GM19397 (cell line): ENCODE results near the gene CCL23.
"Not testable (repeated sequence)": the region's sequence is repeated elsewhere in the genome, so short reads cannot be mapped to it uniquely, and the experiment has no call there.

ENCODE experiments used
- ATAC-seq: cut with Tn5 transposase; IDR thresholded peaks from one replicate; pipeline ENCODE4 v1.9.1; 2021; ENCODE audit warnings: mild to moderate bottlenecking, moderate library complexity; ENCODE audit not compliant: unreplicated experiment

CCL23 gene

GRCh38 chr17:36004594-36005108, 13.1 kb downstream of the CCL23 start:
- ATAC-seq = no peak

DNA sequence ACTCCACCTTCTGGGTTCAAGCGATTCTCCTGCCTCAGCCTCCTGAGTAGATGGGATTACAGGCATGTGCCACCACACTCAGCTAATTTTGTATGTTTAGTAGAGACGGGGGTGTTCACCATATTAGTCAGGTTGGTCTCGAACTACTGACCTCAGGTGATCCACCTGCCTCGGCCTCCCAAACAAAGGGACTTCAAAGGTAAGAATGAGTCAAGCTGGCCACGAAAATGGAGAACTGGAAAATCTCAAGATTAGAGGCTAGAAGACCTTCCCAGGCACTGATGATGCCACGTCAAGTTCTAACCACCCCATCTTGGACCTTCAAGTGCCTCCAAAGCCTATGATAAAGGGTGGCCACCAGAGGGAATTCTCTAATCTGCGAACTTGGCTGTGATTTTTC, 15.1 kb downstream of the CCL23 start:
- ATAC-seq = no peak

DNA sequence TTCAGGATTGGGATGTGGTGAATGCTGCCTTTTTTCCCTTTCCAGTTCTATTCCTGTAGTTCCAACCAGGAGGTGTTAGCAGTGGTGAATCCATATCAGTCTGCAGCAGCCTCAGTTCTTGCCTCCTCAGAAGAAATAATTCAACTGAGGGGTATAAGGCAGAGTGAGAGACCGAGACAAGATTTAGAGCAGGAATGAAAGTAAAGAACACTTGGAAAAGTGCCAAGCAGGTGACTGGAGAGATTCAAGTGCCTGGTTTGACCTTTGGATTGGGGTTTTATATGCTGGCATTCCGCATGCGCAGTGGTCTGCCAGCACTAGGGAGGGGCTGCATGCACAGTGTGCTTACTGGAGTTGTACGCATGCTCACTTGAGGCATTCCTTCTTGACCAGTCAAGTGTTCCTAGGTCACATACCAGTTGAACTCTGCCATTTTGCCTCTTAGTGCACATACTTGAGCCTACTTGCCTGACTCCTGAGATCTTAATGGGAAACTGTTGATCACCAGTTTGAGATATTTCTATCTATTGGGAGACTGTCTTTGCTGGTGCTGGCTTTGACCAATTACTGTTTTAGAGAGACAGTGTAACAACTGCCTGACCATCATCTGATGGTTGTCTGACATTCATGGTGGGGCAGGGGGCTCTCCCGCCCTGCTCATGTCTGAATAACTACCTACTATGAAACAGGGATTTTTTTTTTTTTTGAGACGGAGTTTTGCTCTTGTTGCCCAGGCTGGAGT, 15.7 kb downstream of the CCL23 start:
- no peak for ATAC-seq

GRCh38 chr17:36001110-36001771, 16.5 kb downstream of the CCL23 start, which contains the start of gene CCL15:
Gene CCL15 (minus strand): TSS chr17:36001553. CDS start chr17:36001492, 61 bp downstream.
- ATAC-seq = no peak

DNA sequence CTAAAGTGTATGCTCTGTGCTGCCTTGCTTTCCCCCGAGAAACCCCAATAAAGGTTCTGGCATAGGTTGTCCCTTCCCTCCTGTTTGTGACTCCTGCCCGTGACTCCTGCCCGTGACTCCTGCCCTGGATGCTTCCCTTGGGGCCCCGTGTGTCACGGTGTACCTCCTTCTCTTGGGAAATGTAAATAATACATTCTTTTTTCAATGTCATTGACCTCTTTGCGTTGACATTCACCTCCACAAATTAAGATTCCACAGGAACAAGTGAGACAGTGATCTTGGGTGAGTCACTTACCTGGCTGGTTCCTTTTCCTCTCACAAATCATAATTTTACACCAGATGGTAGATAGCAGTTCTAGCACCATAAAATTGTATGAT, 17.1 kb downstream of the CCL23 start:
- ATAC-seq = no peak

GRCh38 chr17:35998756-35999155, 19.0 kb downstream of the CCL23 start:
- no peak for ATAC-seq

DNA sequence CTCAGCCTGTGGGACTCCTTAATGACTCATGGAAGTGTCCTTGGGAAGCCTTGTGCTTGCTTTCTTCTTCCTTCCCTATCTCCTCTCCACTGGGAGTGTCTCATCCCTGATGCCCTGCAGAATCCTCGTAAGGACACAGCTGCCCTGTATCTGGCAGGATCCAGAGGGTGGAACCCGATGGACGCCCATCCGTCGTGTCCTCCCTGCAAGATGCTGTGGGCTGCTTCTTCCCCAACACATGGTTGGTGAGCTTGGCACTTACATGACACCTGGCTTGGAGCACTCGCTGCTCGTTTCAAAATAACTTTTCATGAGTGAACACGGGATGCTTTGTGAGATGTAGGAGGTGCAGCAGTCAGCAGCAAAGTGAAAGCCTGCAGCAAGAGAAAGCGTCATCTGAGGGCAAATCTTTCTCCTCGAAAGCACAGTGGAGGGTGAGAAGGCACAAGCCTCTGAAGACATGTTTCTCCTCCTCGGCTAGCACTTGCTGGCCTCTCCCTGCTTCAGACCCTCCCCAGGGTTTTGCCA, 19.7 kb downstream of the CCL23 start:
- no peak for ATAC-seq

GRCh38 chr17:35995346-35995745, 22.4 kb downstream of the CCL23 start:
- not testable (repeated sequence) for ATAC-seq

- no peak for ATAC-seq
Observed at GRCh38 chr17:35991075-35991474, 26.7 kb downstream of the CCL23 start.

DNA sequence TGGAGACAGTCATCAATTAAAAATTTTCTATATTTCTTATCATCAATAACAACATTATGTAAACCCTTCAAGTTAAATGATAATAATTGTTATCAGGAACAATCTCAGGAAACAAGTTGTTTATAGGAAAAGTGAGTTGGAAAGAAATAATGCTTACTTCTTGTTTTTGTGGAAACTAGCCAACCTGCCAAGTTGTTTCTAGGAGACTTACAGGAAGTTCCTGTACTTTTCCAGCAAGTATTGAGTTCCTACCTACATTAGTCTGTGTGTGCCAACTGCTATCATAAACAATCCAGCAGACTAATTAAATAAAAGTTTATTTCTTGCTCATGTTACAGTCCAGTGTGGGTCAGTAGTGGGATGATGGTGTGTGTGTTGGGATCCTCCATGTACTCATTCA, 29.6 kb downstream of the CCL23 start:
- no peak for ATAC-seq

- ATAC-seq = no peak
Observed at GRCh38 chr17:35986643-35987042, 31.1 kb downstream of the CCL23 start, which contains the start of gene CCL14. Gene CCL14 (minus strand): TSS chr17:35986729. CDS start chr17:35986649, 80 bp downstream.

DNA sequence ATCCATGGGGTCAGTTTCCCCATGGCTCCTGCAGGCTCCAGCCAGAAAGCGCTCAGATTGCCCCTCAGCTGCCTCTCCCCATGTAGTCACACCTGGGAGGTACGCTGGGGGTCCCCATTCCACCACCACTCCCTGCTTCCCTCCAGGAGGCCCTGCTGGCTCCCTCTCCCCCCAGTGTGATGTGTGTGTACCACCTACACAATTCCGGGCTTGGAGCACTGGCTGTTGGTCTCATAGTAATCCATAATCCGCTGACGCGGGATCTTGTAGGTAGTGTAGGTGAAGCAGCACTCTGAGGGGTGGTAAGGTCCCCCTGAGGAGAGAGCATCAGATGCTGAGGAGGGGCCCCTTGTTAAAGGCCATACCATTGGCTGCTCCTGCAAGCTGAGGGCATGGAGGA, 33.6 kb downstream of the CCL23 start:
- no peak for ATAC-seq

GRCh38 chr17:35982409-35983191, 35.2 kb downstream of the CCL23 start:
- ATAC-seq = no peak

- no peak for ATAC-seq
Observed at GRCh38 chr17:35981908-35982330, 35.9 kb downstream of the CCL23 start.

GRCh38 chr17:35981246-35981645, 36.5 kb downstream of the CCL23 start, which contains the start of gene CCL16:
Gene CCL16 (minus strand): TSS chr17:35981497. CDS start chr17:35981420, 77 bp downstream.
- ATAC-seq = no peak

DNA sequence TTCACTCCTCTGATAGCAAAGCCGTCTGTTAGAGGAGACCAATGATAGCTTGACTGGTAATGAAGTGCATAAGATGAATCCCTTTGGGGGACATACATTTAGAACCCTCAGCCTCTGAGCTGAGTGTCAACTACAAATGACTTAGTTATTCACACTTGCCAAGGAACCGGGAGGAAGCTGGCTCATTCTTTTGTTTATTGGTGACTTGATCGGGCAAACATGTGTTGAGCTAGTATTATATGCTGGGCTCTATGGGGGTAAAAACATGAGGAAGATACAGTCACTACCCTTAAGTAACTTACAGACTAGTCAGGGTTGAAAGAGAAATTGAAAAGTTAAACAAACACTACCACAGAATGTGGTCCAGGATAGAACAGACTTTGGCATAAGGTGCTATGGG, 39.4 kb downstream of the CCL23 start:
- ATAC-seq = no peak

DNA sequence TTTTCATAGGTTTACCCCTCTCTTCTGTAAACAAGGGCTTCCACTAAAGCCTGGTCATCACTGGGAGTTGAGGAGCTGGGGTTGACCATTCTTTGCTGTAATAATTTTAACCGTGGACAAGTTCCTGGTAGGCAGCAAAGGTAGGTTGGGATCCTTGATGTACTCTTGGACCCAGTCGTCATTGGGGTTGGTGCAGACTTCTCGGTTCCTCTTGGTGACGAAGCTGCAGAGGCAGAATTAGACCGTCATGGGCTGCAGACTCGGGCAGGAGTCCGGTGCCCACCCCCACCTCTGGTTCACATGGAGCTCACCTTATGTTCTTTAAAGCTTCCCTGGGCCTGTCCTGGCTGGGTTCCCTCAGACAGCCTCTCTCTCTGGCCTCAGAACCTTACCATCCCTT, 40.3 kb downstream of the CCL23 start:
- no peak for ATAC-seq

- no peak for ATAC-seq
Observed at GRCh38 chr17:35973333-35974260, 44.2 kb downstream of the CCL23 start.

DNA sequence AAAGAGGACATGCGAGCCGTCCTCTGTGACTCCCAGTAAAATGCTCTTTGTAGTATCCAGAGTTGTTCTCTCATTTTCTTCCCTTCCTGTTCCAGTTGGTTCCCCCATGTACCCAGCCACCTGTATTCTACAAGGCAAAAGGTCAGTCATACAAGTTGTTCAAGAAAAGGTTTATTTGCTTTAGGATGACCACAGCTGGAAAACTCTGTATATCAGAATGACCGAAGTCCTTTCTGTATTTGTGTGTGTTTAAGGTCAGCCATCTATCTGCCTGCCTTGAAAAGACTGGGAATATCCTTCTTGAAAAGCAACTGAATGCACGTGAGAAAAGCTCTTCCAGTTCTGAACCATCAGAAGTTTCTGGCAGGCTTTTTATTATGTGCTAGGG, 44.8 kb downstream of the CCL23 start:
- no peak for ATAC-seq

DNA sequence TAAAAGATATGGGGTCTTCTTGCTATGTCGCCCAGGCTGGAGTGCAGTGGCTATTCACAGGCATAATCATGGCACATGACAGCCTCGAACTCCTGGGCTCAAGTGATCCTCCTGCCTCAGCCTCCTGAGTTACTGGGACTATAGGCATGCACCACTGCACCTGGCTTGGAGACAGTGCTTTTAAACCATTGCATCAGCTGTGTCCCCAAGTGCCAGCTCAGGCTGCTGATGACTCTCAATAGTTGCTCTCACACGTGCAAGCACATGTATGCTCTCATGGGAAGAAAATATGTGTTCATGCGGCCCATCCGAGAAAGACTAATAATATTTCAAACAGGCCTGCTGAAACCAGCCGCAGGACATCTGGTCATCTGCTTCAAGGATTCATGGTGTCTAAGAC, 45.2 kb downstream of the CCL23 start:
- ATAC-seq = no peak
